ENCODE data around the gene MSANTD1.

GRCh38 chr4:3223346-3223745, 25.6 kb upstream of the MSANTD1 start:
- no peak for TF ChIP-seq SIN3A (IDR thresholded peaks at IDR 0.05; ENCODE audit: borderline replicate concordance, low read depth, low read length)
- no peak for TF ChIP-seq CTCF (IDR thresholded peaks at IDR 0.05)
